ENCODE results near the gene MAMDC2. TPM values are rescaled to one million over a fixed set of nuclear protein-coding genes. Genes with fewer than 3 reads are reported as not detected.

Gene MAMDC2
- total RNA-seq, 1 experiment from 2014 or later = not detected

DNA sequence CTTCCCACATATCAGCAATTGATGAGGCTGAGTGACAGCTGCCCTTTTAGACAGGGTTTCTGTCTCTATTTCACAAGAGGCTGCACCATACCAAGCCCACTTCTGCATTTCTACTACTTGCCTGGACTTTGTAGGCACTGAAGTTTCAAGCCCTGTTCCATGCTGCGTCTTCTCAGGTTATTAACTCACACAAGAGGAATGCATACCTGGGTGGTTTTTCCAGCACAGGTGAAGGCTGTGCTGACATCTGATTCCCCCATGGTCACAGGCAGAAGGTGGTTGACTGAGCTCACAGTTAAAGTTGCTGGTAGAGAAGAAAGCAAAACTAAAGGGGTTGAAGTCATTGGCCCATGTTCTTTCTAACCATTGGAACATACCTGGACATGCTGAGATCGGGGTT is 86.6 kb downstream of the MAMDC2 start:
- DNase-seq (ENCODE audit: unreplicated experiment) = no peak
- Mint-ChIP-seq H3K4me1 (ENCODE audit: insufficient read depth, unreplicated experiment) (peaks cover 13% of the 10 kb centered on the region), H3K4me3 (ENCODE audit: unreplicated experiment) (no peak overlapping the region), H3K27ac (ENCODE audit: low read depth, unreplicated experiment) (no peak overlapping the region), H3K9me3 (ENCODE audit: unreplicated experiment) (no peaks in the 10 kb centered on the region), H3K36me3 (ENCODE audit: insufficient read depth, unreplicated experiment) (no peaks in the 10 kb centered on the region), H3K27me3 (ENCODE audit: insufficient read depth, unreplicated experiment) (no peaks in the 10 kb centered on the region)
- ChIA-PET CTCF (interaction anchor here (0.6 to 3.6 kb wide), 2 partner anchors 18 to 91 kb away, joined by 3 to 19 read pairs; no protein-coding TSS in a partner anchor), POLR2A (interaction anchor here (0.7 kb wide), 1 partner anchor 127 kb away, joined by 3 read pairs; no protein-coding TSS in a partner anchor)
- intact Hi-C loops (cut with micrococcal nuclease) = no loop called here
- no TSS peak for BruUV-seq (replicated peaks)
- TF ChIP-seq, protein P1, sequence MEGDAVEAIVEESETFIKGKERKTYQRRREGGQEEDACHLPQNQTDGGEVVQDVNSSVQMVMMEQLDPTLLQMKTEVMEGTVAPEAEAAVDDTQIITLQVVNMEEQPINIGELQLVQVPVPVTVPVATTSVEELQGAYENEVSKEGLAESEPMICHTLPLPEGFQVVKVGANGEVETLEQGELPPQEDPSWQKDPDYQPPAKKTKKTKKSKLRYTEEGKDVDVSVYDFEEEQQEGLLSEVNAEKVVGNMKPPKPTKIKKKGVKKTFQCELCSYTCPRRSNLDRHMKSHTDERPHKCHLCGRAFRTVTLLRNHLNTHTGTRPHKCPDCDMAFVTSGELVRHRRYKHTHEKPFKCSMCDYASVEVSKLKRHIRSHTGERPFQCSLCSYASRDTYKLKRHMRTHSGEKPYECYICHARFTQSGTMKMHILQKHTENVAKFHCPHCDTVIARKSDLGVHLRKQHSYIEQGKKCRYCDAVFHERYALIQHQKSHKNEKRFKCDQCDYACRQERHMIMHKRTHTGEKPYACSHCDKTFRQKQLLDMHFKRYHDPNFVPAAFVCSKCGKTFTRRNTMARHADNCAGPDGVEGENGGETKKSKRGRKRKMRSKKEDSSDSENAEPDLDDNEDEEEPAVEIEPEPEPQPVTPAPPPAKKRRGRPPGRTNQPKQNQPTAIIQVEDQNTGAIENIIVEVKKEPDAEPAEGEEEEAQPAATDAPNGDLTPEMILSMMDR (IDR thresholded peaks at IDR 0.05; ENCODE audit: unreplicated experiment) = no peak

- CTCF ChIA-PET = interaction anchor here (3.6 kb wide), 1 partner anchor 19 kb away, joined by 19 read pairs; no protein-coding TSS in a partner anchor
- Mint-ChIP-seq H3K4me3 (ENCODE audit: unreplicated experiment) (no peak overlapping the region), H3K27me3 (ENCODE audit: insufficient read depth, unreplicated experiment) (no peaks in the 10 kb centered on the region), H3K27ac (ENCODE audit: low read depth, unreplicated experiment) (no peak overlapping the region), H3K9me3 (ENCODE audit: unreplicated experiment) (no peaks in the 10 kb centered on the region), H3K4me1 (ENCODE audit: insufficient read depth, unreplicated experiment) (peaks cover 9% of the 10 kb centered on the region), H3K36me3 (ENCODE audit: insufficient read depth, unreplicated experiment) (no peaks in the 10 kb centered on the region)
- intact Hi-C loops (cut with micrococcal nuclease) = no loop called here
- POLR2A ChIA-PET = no interaction called here
- DNase-seq (ENCODE audit: unreplicated experiment) = no peak
- TF ChIP-seq, protein P1 (IDR thresholded peaks at IDR 0.05; ENCODE audit: unreplicated experiment) = no peak
- no TSS peak for BruUV-seq (replicated peaks)
Observed at GRCh38 chr9:70131296-70131695, 87.6 kb downstream of the MAMDC2 start.

GRCh38 chr9:70133253-70134208 is 89.9 kb downstream of the MAMDC2 start:
- peaks cover 15% of the 10 kb centered on the region for H3K4me1 Mint-ChIP-seq (ENCODE audit: insufficient read depth, unreplicated experiment)
- BruUV-seq (replicated peaks) = no TSS peak
- ChIA-PET CTCF (interaction anchor here (0.5 to 0.6 kb wide), 2 partner anchors 866 to 1116 kb away, joined by 3 read pairs; no protein-coding TSS in a partner anchor), POLR2A (no interaction called here)
- no peak overlapping the region for H3K27ac Mint-ChIP-seq (ENCODE audit: low read depth, unreplicated experiment)
- intact Hi-C loops (cut with micrococcal nuclease) = no loop called here
- TF ChIP-seq, protein P1 (IDR thresholded peaks at IDR 0.05; ENCODE audit: unreplicated experiment) = no peak
- no peaks in the 10 kb centered on the region for H3K9me3 Mint-ChIP-seq (ENCODE audit: unreplicated experiment)
- no peak for DNase-seq (ENCODE audit: unreplicated experiment)
- H3K4me3 Mint-ChIP-seq (ENCODE audit: unreplicated experiment) = no peak overlapping the region
- H3K36me3 Mint-ChIP-seq (ENCODE audit: insufficient read depth, unreplicated experiment) = no peaks in the 10 kb centered on the region
- H3K27me3 Mint-ChIP-seq (ENCODE audit: insufficient read depth, unreplicated experiment) = no peaks in the 10 kb centered on the region

GRCh38 chr9:70134360-70134759 is 90.7 kb downstream of the MAMDC2 start:
- Mint-ChIP-seq H3K27ac (ENCODE audit: low read depth, unreplicated experiment) (no peak overlapping the region), H3K4me1 (ENCODE audit: insufficient read depth, unreplicated experiment) (peaks cover 15% of the 10 kb centered on the region), H3K4me3 (ENCODE audit: unreplicated experiment) (no peak overlapping the region), H3K36me3 (ENCODE audit: insufficient read depth, unreplicated experiment) (no peaks in the 10 kb centered on the region), H3K9me3 (ENCODE audit: unreplicated experiment) (no peaks in the 10 kb centered on the region), H3K27me3 (ENCODE audit: insufficient read depth, unreplicated experiment) (no peaks in the 10 kb centered on the region)
- no peak for DNase-seq (ENCODE audit: unreplicated experiment)
- POLR2A ChIA-PET = interaction anchor here (0.7 kb wide), 1 partner anchor 284 kb away, joined by 4 read pairs; no protein-coding TSS in a partner anchor
- CTCF ChIA-PET = interaction anchor here (0.5 to 0.7 kb wide), 3 partner anchors 21 to 1115 kb away, joined by 3 read pairs; no protein-coding TSS in a partner anchor
- intact Hi-C loops (cut with micrococcal nuclease) = no loop called here
- TF ChIP-seq, protein P1 (IDR thresholded peaks at IDR 0.05; ENCODE audit: unreplicated experiment) = no peak
- BruUV-seq (replicated peaks) = no TSS peak

All from MCF 10A (cell line).